GM12892 (cell line): ENCODE results near the gene CXCR2.
"Not testable (repeated sequence)": the region's sequence is repeated elsewhere in the genome, so short reads cannot be mapped to it uniquely, and the experiment has no call there.

Source experiments
- POLR2A ChIP-seq: IDR thresholded peaks from 2 replicates; pipeline ENCODE4 v1.6.1; 2011; ENCODE audit warnings: low read depth, low read length, control low read depth
- POLR2AphosphoS5 ChIP-seq: IDR thresholded peaks from 2 replicates; pipeline ENCODE4 v1.6.1; 2011; ENCODE audit warnings: low read depth, low read length, control low read depth
- TAF1 ChIP-seq: IDR thresholded peaks from 2 replicates; pipeline ENCODE4 v1.6.1; 2011; ENCODE audit warnings: low read depth, mild to moderate bottlenecking, control low read depth, low read length, borderline replicate concordance

GRCh38 chr2:218121789-218122188 lies 4.0 kb upstream of the CXCR2 start:
- not testable (repeated sequence) for TF ChIP-seq POLR2A, TAF1, POLR2AphosphoS5
